NCI-H2171 (cell line): ENCODE results near the gene UGT1A10.
"Not testable (repeated sequence)": the region's sequence is repeated elsewhere in the genome, so short reads cannot be mapped to it uniquely, and the experiment has no call there.

Source experiments
- DNase-seq: peaks from one replicate; lab custom pipeline; 2025; lab: John Stamatoyannopoulos, UW

The UGT1A10 gene

GRCh38 chr2:233636306-233636705 lies at the start of gene UGT1A10:
UGT1A10 (plus strand) TSS chr2:233636448; CDS start chr2:233636523, 75 bp downstream.
- not testable (repeated sequence) for DNase-seq

GRCh38 chr2:233588400-233588799 lies 47.8 kb upstream of the UGT1A10 start:
- no peak for DNase-seq

- not testable (repeated sequence) for DNase-seq
Observed at GRCh38 chr2:233592706-233593105, 43.5 kb upstream of the UGT1A10 start.

GRCh38 chr2:233593201-233593600 lies 43.0 kb upstream of the UGT1A10 start:
- DNase-seq = no peak

- DNase-seq = no peak
Observed at GRCh38 chr2:233597522-233597921, 38.7 kb upstream of the UGT1A10 start.

GRCh38 chr2:233598952-233599351 lies 37.3 kb upstream of the UGT1A10 start:
- no peak for DNase-seq

GRCh38 chr2:233600386-233600785 lies 35.9 kb upstream of the UGT1A10 start:
- DNase-seq = no peak

- DNase-seq = no peak
Observed at GRCh38 chr2:233602076-233602475, 34.2 kb upstream of the UGT1A10 start.

- DNase-seq = no peak
Observed at GRCh38 chr2:233603520-233603919, 32.7 kb upstream of the UGT1A10 start.

GRCh38 chr2:233604826-233605225 lies 31.4 kb upstream of the UGT1A10 start:
- no peak for DNase-seq

- DNase-seq = no peak
Observed at GRCh38 chr2:233605680-233606079, 30.6 kb upstream of the UGT1A10 start.

GRCh38 chr2:233611284-233611683 lies 25.0 kb upstream of the UGT1A10 start:
- DNase-seq = no peak

- DNase-seq = not testable (repeated sequence)
Observed at GRCh38 chr2:233617476-233617875, 18.8 kb upstream of the UGT1A10 start, which contains the start of gene UGT1A8. UGT1A8 (plus strand) TSS chr2:233617633; CDS start chr2:233617708, 75 bp downstream.

GRCh38 chr2:233620204-233620603 lies 16.0 kb upstream of the UGT1A10 start:
- DNase-seq = no peak

- not testable (repeated sequence) for DNase-seq
Observed at GRCh38 chr2:233621863-233622262, 14.4 kb upstream of the UGT1A10 start.

GRCh38 chr2:233627331-233628025 lies 8.8 kb upstream of the UGT1A10 start:
- DNase-seq = no peak

- no peak for DNase-seq
Observed at GRCh38 chr2:233638836-233639235, 2.6 kb downstream of the UGT1A10 start.

- DNase-seq = no peak
Observed at GRCh38 chr2:233639860-233640259, 3.6 kb downstream of the UGT1A10 start.

- DNase-seq = no peak
Observed at GRCh38 chr2:233643128-233643527, 6.9 kb downstream of the UGT1A10 start.

- DNase-seq = not testable (repeated sequence)
Observed at GRCh38 chr2:233646033-233646432, 9.8 kb downstream of the UGT1A10 start.

- no peak for DNase-seq
Observed at GRCh38 chr2:233650981-233651380, 14.7 kb downstream of the UGT1A10 start.

- no peak for DNase-seq
Observed at GRCh38 chr2:233651430-233651829, 15.2 kb downstream of the UGT1A10 start.

- no peak for DNase-seq
Observed at GRCh38 chr2:233654501-233654900, 18.3 kb downstream of the UGT1A10 start.

- no peak for DNase-seq
Observed at GRCh38 chr2:233655043-233655442, 18.8 kb downstream of the UGT1A10 start.
